Choroid plexus epithelial cell (primary cell): ENCODE results near the gene SHC3.

Experiments used
- DNase-seq: peaks from one replicate; pipeline ENCODE4 v3.0.0-alpha.2; 2010; ENCODE audit warnings: low read depth
- H3K4me3 ChIP-seq: 2 replicates; pipeline ENCODE4 v1.5.1; 2011; ENCODE audit warnings: low read depth, mild to moderate bottlenecking, control low read depth, low read length, moderate library complexity
- CTCF ChIP-seq: conservative IDR thresholded peaks from 2 replicates; pipeline ENCODE4 v1.5.1; 2011; ENCODE audit warnings: low read depth, mild to moderate bottlenecking, control low read depth, inconsistent platforms, low read length, moderate library complexity

SHC3 gene

GRCh38 chr9:89044104-89044503 lies 134.5 kb downstream of the SHC3 start:
- DNase-seq: no peak
- no peak overlapping the region for H3K4me3 ChIP-seq
- TF ChIP-seq CTCF: no peak

- H3K4me3 ChIP-seq: no peak overlapping the region
- no peak for DNase-seq
- no peak for TF ChIP-seq CTCF
These were observed 135.6 kb downstream of the SHC3 start for GRCh38 chr9:89042984-89043383.

- no peak for DNase-seq
- TF ChIP-seq CTCF: no peak
- no peak overlapping the region for H3K4me3 ChIP-seq
These were observed 139.0 kb downstream of the SHC3 start for GRCh38 chr9:89039664-89040063.

- no peak for DNase-seq
- H3K4me3 ChIP-seq: no peak overlapping the region
- no peak for TF ChIP-seq CTCF
These were observed 139.5 kb downstream of the SHC3 start for GRCh38 chr9:89039104-89039465.

GRCh38 chr9:89038382-89039103 lies 140.1 kb downstream of the SHC3 start:
- H3K4me3 ChIP-seq: no peak overlapping the region
- DNase-seq: peak; percentile 88
- TF ChIP-seq CTCF: no peak

GRCh38 chr9:89037891-89038290 lies 140.7 kb downstream of the SHC3 start:
- DNase-seq: no peak
- no peak for TF ChIP-seq CTCF
- H3K4me3 ChIP-seq: no peak overlapping the region

- DNase-seq: no peak
- TF ChIP-seq CTCF: no peak
- H3K4me3 ChIP-seq: no peak overlapping the region
These were observed 141.3 kb downstream of the SHC3 start for GRCh38 chr9:89037346-89037745.
